WTC11 (cell line): ENCODE data around the gene LDLRAD2.

Experiments
- MAX ChIP-seq: sonication (generic); formaldehyde crosslinking; IDR thresholded peaks from 2 replicates; pipeline ENCODE4 v1.8.0; 2022; ENCODE audit warnings: mild to moderate bottlenecking, missing genetic modification reagents
- ZNF263 ChIP-seq: sonication (generic); formaldehyde crosslinking; IDR thresholded peaks from 2 replicates; pipeline ENCODE4 v1.8.1; 2022; ENCODE audit warnings: low read depth, mild to moderate bottlenecking, moderate library complexity, missing genetic modification reagents

GRCh38 chr1:21824926-21825325, 12.9 kb downstream of the LDLRAD2 start:
- TF ChIP-seq MAX (CRISPR knock-in tag) (no peak), ZNF263 (CRISPR knock-in tag) (no peak)
